ENCODE measurements around the gene MSL1.

- TF ChIP-seq FOXK2 (IDR thresholded peaks at IDR 0.05), result no peak
- no peak for TF ChIP-seq TARDBP (IDR thresholded peaks at IDR 0.05)
- no peak for TF ChIP-seq SP1 (IDR thresholded peaks at IDR 0.05)
- no peak for TF ChIP-seq BHLHE40 (IDR thresholded peaks at IDR 0.05; ENCODE audit: borderline replicate concordance)
- TF ChIP-seq PKNOX1 (IDR thresholded peaks at IDR 0.05), result no peak
- TF ChIP-seq ELF4 (IDR thresholded peaks at IDR 0.05), result no peak
- TF ChIP-seq FOXM1 (IDR thresholded peaks at IDR 0.05; ENCODE audit: borderline replicate concordance), result no peak
Measured at GRCh38 chr17:40171750-40172149, 50.0 kb downstream of the MSL1 start.

All from HEK293T (cell line).